ENCODE measurements around the gene THOC6. TPM values are rescaled to one million over a fixed set of nuclear protein-coding genes. Genes with fewer than 3 reads are reported as not detected.
"Not testable (repeated sequence)": the region's sequence is repeated elsewhere in the genome, so short reads cannot be mapped to it uniquely, and the experiment has no call there.

Gene THOC6
- total RNA-seq, 2 donors from 2014 or later: 19.0 to 24.7 TPM

DNA sequence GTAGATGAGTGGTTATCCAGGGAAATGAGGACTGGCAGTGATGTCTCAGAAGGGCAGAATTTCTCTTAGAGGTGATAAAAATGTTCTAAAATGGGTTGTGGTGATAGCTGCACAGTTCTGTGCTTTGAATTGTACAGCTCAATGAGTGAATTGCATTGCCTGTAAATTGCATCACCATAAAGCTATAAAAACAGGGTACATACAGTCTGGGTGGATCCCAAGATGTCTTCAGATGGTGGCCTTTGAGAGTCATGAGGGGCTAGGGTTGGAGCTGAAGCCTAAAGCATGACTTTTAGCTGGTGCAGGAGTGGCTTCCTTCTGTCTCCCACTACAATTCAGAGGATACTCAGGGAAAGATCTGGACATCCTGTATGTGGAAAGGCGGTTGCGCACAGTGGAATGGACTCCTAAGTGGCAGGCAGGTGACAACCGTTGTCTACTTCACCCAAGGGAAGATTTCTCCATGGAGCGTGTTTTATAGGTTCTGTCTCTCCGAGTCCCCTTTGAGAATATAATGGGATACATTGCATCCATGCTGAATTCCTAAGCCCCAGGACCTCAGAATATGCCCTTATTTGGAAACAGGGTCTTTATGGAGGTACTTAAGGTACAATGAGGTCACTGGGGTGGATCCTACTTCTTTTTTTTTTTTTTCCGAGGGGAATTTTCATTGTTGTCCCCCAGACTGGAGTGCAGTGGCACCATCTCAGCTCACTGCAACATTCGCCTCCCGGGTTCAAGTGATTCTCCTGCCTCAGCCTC is 40.0 kb downstream of the THOC6 start:
- H3K27ac ChIP-seq: no peak overlapping the region
- H3K4me3 ChIP-seq: no peak overlapping the region
- no peaks in the 10 kb centered on the region for H3K27me3 ChIP-seq (replicated peaks; ENCODE audit: insufficient read depth)
- TF ChIP-seq, protein P1, sequence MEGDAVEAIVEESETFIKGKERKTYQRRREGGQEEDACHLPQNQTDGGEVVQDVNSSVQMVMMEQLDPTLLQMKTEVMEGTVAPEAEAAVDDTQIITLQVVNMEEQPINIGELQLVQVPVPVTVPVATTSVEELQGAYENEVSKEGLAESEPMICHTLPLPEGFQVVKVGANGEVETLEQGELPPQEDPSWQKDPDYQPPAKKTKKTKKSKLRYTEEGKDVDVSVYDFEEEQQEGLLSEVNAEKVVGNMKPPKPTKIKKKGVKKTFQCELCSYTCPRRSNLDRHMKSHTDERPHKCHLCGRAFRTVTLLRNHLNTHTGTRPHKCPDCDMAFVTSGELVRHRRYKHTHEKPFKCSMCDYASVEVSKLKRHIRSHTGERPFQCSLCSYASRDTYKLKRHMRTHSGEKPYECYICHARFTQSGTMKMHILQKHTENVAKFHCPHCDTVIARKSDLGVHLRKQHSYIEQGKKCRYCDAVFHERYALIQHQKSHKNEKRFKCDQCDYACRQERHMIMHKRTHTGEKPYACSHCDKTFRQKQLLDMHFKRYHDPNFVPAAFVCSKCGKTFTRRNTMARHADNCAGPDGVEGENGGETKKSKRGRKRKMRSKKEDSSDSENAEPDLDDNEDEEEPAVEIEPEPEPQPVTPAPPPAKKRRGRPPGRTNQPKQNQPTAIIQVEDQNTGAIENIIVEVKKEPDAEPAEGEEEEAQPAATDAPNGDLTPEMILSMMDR (IDR thresholded peaks at IDR 0.05): no peak
- DNase-seq (ENCODE audit: low spot score): no peak
- H3K9me3 ChIP-seq: no peaks in the 10 kb centered on the region
- ATAC-seq (ENCODE audit: insufficient number of reproducible peaks, low FRiP score, low read depth): no peak
- H3K36me3 ChIP-seq: no peaks in the 10 kb centered on the region
- H3K4me1 ChIP-seq (ENCODE audit: control insufficient read depth in 1 of 2, low read depth in 2 of 2): peaks cover 16 to 33% of the 10 kb centered on the region in 2 donors

DNA sequence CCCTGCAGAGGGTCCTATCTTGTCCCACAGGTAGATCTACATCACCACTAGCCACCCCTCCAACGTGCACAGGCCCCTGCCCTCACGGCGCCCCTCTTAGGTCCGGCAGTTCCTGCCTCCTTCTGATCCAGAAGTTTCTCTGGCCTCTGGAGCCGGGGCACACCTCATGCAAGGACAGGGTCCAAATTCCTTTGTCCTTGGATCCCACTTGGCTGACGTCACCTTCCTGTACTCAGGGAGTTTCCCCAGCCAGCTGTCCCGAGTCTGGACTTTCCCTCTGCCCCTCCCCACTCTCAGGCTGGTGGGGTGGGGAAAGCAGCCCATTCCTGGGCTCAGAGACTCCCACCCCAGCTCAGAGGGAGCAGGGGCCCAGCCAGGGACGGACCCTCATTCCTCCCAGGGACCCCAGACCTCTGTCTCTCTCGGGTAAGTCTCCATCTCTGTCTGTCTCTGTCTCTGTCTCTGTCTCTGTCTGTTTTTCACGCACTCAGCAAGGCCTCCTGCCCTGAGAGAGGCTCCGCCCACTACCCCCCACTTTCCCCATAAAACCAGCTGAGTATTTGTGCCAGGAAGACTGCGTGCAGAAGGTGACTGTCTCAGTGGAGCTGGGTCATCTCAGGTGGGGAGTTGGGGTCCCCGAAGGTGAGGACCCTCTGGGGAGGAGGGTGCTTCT is 41.4 kb downstream of the THOC6 start, which contains the start of gene IL32:
TSS of gene IL32 (plus strand) at position 572 of the 673 bp plus-strand sequence. CDS start 172 bp downstream, outside the sequence.
- no peaks in the 10 kb centered on the region for H3K9me3 ChIP-seq
- H3K36me3 ChIP-seq: no peaks in the 10 kb centered on the region
- H3K27me3 ChIP-seq (replicated peaks; ENCODE audit: insufficient read depth): no peaks in the 10 kb centered on the region
- H3K27ac ChIP-seq: peak within 1 kb of the TSS in 1 of 2 donors; percentile 14
- peak within 1 kb of the TSS; percentile 64 for H3K4me3 ChIP-seq
- TF ChIP-seq, protein P1 (IDR thresholded peaks at IDR 0.05): no peak
- ATAC-seq (ENCODE audit: insufficient number of reproducible peaks, low FRiP score, low read depth): peak; percentile 71
- peaks cover 11 to 25% of the 10 kb centered on the region in 2 donors for H3K4me1 ChIP-seq (ENCODE audit: control insufficient read depth in 1 of 2, low read depth in 2 of 2)
- no peak for DNase-seq (ENCODE audit: low spot score)

DNA sequence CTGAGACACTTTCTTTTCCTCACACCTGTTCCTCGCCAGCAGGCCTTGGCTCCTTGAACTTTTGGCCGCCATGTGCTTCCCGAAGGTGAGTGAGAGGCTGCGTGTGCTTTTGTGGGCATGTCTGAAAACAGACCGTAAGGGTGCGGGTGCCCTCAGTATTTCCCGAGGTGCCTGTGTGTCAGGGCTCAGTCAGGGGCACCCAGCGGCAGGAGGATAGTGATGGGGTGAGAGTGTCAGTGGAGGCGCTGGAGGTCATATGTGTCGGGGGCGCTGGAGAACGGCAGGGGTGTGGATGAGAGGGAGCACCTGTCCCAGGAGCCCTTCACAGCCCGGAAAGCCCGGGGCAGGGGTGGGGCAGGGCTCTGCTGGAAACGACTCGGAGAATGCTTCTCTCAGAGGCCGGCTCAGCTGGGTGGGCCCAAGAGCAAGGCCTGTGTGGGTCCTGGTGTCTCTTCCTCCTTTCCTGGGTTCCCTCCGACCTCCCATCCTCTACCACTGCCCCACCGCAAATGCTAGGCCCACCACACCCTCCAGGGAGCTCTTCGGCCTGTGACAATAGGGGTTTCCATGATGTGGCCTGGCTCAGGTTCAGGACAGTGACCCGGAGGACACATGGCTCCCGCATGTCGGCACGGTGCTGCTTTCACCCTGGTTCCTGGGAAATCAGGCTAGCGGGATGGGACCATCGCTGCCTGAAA is 42.1 kb downstream of the THOC6 start:
- H3K27me3 ChIP-seq (replicated peaks; ENCODE audit: insufficient read depth): no peaks in the 10 kb centered on the region
- no peaks in the 10 kb centered on the region for H3K9me3 ChIP-seq
- H3K36me3 ChIP-seq: no peaks in the 10 kb centered on the region
- TF ChIP-seq, protein P1 (IDR thresholded peaks at IDR 0.05): no peak
- H3K27ac ChIP-seq: peak overlapping the region in 1 of 2 donors; percentile 14
- ATAC-seq (ENCODE audit: insufficient number of reproducible peaks, low FRiP score, low read depth): no peak
- no peak for DNase-seq (ENCODE audit: low spot score)
- peak overlapping the region; percentile 64 for H3K4me3 ChIP-seq
- peaks cover 11 to 23% of the 10 kb centered on the region in 2 donors for H3K4me1 ChIP-seq (ENCODE audit: control insufficient read depth in 1 of 2, low read depth in 2 of 2)

DNA sequence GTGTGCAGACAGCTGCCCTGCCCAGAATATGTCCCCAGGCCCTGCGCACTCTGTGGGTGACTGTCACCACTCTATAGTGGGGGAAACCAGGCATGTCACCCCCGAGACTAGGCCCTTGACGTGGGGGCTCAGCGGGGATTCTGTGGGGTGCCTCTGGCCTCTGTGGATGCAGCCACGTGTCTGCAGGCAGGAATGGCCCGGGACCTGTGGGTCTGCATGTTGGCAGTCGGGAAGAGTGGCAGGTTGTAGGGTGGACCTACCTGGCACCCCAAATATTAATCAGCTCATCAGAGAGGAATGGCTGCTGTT is 42.6 kb downstream of the THOC6 start:
- Histone ChIP-seq H3K4me1 (ENCODE audit: control insufficient read depth in 1 of 2, low read depth in 2 of 2) (peaks cover 11 to 23% of the 10 kb centered on the region in 2 donors), H3K9me3 (no peaks in the 10 kb centered on the region), H3K27me3 (replicated peaks; ENCODE audit: insufficient read depth) (no peaks in the 10 kb centered on the region), H3K36me3 (no peaks in the 10 kb centered on the region), H3K4me3 (peak overlapping the region; percentile 64), H3K27ac (no peak overlapping the region)
- TF ChIP-seq, protein P1 (IDR thresholded peaks at IDR 0.05): no peak
- DNase-seq (ENCODE audit: low spot score): no peak
- ATAC-seq (ENCODE audit: insufficient number of reproducible peaks, low FRiP score, low read depth): no peak

DNA sequence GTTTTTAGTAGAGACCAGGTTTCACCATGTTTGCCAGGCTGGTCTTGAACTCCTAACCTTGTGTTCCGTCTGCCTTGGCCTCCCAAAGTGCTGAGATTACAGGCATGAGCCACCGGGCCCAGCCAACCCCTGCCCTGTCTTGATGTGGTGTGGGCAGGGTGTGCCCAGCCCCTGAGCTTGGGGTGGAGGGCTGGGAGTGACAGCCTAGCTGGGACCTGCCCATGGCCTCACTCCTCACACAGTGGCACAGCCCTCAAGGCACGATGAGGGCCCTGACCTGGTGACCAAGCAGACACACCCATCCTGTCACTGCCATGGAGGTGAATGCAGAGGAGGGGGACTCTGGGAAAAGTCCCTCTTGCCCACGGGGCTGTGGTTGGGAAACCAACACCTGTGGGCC is 44.7 kb downstream of the THOC6 start:
- Histone ChIP-seq H3K4me1 (ENCODE audit: control insufficient read depth in 1 of 2, low read depth in 2 of 2) (peaks cover 11 to 23% of the 10 kb centered on the region in 2 donors), H3K27me3 (replicated peaks; ENCODE audit: insufficient read depth) (no peaks in the 10 kb centered on the region), H3K4me3 (no peak overlapping the region), H3K9me3 (no peaks in the 10 kb centered on the region), H3K36me3 (no peaks in the 10 kb centered on the region), H3K27ac (no peak overlapping the region)
- ATAC-seq (ENCODE audit: insufficient number of reproducible peaks, low FRiP score, low read depth) (no peak), DNase-seq (ENCODE audit: low spot score) (no peak)
- TF ChIP-seq, protein P1 (IDR thresholded peaks at IDR 0.05): no peak

DNA sequence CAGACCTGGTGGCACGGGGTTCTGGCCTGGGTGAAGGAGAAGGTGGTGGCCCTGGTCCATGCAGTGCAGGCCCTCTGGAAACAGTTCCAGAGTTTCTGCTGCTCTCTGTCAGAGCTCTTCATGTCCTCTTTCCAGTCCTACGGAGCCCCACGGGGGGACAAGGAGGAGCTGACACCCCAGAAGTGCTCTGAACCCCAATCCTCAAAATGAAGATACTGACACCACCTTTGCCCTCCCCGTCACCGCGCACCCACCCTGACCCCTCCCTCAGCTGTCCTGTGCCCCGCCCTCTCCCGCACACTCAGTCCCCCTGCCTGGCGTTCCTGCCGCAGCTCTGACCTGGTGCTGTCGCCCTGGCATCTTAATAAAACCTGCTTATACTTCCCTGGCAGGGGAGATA is 45.3 kb downstream of the THOC6 start:
- H3K27me3 ChIP-seq (replicated peaks; ENCODE audit: insufficient read depth); H3K9me3 ChIP-seq; ATAC-seq (ENCODE audit: insufficient number of reproducible peaks, low FRiP score, low read depth); DNase-seq (ENCODE audit: low spot score); H3K4me3 ChIP-seq; H3K36me3 ChIP-seq; H3K27ac ChIP-seq: not testable (repeated sequence)
- peaks cover 11 to 23% of the 10 kb centered on the region in 2 donors for H3K4me1 ChIP-seq (ENCODE audit: control insufficient read depth in 1 of 2, low read depth in 2 of 2)

Measured in thoracic aorta (tissue), 2 donors.